GM06990 (cell line): Measurements from ENCODE around the gene VSIG10L.

Experiments used
- DNase-seq: peaks from one replicate; pipeline ENCODE4 v3.0.0-alpha.2; 2011; ENCODE audit not compliant: insufficient read length; ENCODE audit errors: extremely low read depth
- H3K27me3 ChIP-seq: replicated peaks from 2 replicates; pipeline ENCODE4 v1.6.0; 2011; ENCODE audit warnings: low read length; ENCODE audit not compliant: control insufficient read depth, insufficient read depth
- H3K36me3 ChIP-seq: 2 replicates; pipeline ENCODE4 v1.5.1; 2011; ENCODE audit warnings: low read length; ENCODE audit not compliant: control insufficient read depth, insufficient read depth
- H3K4me3 ChIP-seq: replicated peaks from 2 replicates; pipeline ENCODE4 v1.5.1; 2011; ENCODE audit warnings: low read depth, mild to moderate bottlenecking, control low read depth, low read length
- TF ChIP-seq, protein P1 (sequence below): IDR thresholded peaks from 2 replicates; pipeline ENCODE4 v1.5.1; 2011; ENCODE audit warnings: low read length, control low read depth, mild to moderate bottlenecking, inconsistent platforms; ENCODE audit not compliant: insufficient read depth, poor library complexity, severe bottlenecking

Gene VSIG10L

DNA sequence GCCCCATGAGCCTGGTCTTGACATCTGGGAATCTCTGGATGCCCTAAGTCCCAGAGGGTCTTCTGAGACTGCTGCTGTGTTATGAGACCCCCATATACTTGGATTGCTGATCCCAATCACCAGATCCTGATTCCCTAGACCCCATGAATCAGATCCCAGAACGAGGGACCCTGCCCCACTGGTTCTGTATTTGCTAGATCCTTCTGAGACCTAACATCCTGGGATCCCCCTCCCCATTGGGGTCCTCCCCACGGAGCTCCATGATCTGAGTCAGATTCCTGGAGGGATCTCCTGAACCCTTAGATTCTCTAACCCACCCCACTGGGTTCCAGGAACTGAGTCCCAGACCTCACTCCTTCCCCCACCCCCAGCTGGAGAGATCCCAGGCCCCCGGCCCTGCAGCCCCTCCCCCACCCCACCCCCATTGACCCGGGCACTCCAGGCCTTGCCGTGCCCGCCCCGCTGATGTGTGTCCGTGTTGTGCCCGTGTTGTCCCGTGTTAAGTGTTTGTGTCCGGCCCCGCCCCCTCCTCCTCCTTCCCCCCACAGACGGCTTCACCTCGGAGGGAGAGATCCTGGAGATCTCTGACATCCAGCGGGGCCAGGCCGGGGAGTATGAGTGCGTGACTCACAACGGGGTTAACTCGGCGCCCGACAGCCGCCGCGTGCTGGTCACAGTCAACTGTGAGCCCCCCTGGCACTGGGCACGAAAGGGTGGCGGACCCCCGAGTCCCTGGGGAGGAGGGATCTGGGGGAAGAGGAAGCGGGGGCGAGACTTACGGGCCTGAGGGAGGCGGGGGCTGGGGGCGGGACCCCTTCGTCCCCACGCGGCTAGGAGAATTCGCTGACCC lies 15.5 kb downstream of the VSIG10L start:
- H3K27me3 ChIP-seq, result no peaks in the 10 kb centered on the region; the same call in 1 of the 2 replicates
- DNase-seq, result no peak
- TF ChIP-seq, protein P1, sequence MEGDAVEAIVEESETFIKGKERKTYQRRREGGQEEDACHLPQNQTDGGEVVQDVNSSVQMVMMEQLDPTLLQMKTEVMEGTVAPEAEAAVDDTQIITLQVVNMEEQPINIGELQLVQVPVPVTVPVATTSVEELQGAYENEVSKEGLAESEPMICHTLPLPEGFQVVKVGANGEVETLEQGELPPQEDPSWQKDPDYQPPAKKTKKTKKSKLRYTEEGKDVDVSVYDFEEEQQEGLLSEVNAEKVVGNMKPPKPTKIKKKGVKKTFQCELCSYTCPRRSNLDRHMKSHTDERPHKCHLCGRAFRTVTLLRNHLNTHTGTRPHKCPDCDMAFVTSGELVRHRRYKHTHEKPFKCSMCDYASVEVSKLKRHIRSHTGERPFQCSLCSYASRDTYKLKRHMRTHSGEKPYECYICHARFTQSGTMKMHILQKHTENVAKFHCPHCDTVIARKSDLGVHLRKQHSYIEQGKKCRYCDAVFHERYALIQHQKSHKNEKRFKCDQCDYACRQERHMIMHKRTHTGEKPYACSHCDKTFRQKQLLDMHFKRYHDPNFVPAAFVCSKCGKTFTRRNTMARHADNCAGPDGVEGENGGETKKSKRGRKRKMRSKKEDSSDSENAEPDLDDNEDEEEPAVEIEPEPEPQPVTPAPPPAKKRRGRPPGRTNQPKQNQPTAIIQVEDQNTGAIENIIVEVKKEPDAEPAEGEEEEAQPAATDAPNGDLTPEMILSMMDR, result no peak
- no peaks in the 10 kb centered on the region for H3K36me3 ChIP-seq
- H3K4me3 ChIP-seq, result no peak overlapping the region

DNA sequence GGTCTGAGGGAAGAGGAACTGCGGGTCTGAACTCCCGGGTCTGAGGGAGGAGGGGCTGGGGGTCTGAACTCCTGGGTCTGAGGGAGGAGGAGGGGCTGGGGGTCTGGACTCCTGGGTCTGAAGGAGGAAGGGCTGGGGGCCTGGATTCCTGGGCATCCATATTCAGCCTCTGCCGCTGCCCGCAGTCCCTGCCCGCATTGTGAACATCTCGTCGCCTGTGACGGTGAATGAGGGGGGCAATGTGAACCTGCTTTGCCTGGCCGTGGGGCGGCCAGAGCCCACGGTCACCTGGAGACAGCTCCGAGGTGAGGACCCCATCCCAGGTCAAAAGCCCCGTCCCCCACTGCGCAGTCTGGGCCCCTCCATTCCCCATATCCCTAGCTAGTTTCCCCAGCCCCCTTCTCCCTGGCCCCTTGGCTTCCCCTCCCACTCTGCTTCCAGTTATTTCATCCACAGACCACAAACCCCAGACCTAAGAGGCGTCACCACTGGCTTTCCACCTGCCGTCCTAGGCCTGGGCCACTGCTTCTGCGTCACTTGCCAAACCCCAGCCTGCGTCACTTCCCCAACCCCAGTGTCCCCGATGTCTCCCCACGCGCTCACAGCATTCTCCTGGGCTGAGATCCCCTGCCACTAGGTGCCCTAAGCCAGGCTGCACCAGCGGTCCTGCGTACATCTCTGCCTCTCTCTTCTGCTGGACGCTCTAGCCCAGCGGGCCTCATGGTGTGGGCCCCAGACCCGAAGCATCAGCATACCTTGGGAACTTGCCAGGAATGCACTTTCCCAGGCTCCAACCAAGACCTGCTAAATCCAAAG lies 16.6 kb downstream of the VSIG10L start:
- no peak for DNase-seq
- Histone ChIP-seq H3K36me3 (no peaks in the 10 kb centered on the region), H3K27me3 (no peaks in the 10 kb centered on the region; the same call in 1 of the 2 replicates), H3K4me3 (no peak overlapping the region)
- TF ChIP-seq, protein P1, result no peak

DNA sequence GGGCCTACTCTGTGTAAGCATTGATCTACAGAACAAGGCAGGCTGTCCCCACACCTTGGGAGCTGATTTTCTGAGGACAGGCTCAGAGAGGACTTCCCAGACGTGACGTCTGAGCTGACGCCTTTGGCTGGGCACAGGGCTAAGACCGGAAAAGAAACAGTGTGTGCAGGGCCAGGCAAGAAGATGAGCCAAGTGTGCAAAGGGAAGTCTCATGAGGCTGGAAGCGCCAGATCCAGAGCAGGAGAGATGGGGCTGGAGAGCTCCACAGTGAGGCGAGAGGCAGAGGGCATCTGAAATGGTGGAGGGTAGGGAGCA lies 17.8 kb downstream of the VSIG10L start:
- Histone ChIP-seq H3K36me3 (no peaks in the 10 kb centered on the region), H3K4me3 (no peak overlapping the region), H3K27me3 (no peaks in the 10 kb centered on the region; the same call in 1 of the 2 replicates)
- TF ChIP-seq, protein P1, result no peak
- no peak for DNase-seq

DNA sequence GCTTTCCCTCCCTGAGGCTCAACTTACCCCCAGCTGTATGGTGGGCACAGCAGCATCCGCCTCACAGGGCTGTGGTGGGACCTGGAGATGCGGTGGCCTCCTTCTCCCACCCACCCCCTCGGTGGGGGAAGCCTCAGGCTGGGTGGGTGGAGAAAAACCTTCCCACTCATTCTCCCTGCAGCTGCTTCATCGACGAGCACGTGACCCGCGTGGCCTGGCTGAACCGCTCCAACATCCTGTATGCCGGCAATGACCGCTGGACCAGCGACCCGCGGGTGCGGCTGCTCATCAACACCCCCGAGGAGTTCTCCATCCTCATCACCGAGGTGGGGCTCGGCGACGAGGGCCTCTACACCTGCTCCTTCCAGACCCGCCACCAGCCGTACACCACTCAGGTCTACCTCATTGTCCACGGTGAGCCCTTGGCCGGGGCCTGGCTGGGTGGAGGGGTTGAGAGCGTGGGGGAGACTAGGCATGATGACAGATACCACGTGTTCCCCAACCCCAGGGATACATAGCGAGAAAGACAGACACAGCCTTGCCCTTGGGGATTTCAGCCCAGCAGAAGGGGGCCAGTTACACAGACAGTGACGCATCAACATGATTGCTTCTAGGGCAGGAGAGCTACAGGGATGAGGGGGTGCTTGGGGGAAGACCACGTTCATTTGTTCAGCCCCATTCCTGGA lies 18.3 kb downstream of the VSIG10L start:
- TF ChIP-seq, protein P1, result no peak

DNA sequence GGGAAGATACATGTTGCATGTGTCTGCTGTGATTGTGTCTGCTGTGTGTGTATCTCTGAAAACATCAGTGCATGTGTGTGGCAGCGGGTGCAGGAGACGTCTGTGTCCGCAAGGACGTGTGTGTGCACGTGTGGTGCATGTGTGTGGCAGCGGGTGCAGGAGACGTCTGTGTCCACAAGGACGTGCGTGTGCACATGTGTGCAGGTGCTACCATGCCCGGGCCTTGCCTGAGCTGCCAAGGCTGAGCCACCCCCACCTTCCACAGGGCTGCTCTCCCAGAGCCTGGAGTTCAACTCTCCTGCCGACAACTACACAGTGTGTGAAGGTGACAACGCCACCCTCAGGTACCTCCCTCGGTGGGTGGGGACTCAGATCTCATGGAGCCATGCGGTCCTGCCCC lies 20.1 kb downstream of the VSIG10L start:
- TF ChIP-seq, protein P1, result no peak
- Histone ChIP-seq H3K4me3 (no peak overlapping the region), H3K36me3 (no peaks in the 10 kb centered on the region), H3K27me3 (no peaks in the 10 kb centered on the region; the same call in 1 of the 2 replicates)
- no peak for DNase-seq

More for the DNA sequence above, 18.3 kb downstream of the VSIG10L start:
- Histone ChIP-seq H3K4me3 (no peak overlapping the region), H3K27me3 (no peaks in the 10 kb centered on the region; the same call in 1 of the 2 replicates), H3K36me3 (no peaks in the 10 kb centered on the region)
- DNase-seq, result no peak
